Activated T-cell treated with anti-CD3 and anti-CD28 coated beads, Interleukin-2, amount 50 U/mL, for 72 hours (primary cell): ENCODE results near the gene SLC45A1. TPM values are rescaled to one million over a fixed set of nuclear protein-coding genes. Genes with fewer than 3 reads are reported as not detected.
A peak's percentile ranks its signal among the peaks of the same experiment; 100 is the strongest.

Experiments used
- ATAC-seq, 2 donors: fragments of 150-1000 bp; cut with Tn5 transposase; replicated peaks in 1 of 2; 2 replicates each; pipeline ENCODE4 v1.10.0; 2021; ENCODE audit warnings: moderate library complexity in 2 of 2, mild to moderate bottlenecking in 1 of 2
- DNase-seq, 2 donors: peaks; one replicate each; pipeline ENCODE4 v3.0.0; 2021 to 2022; ENCODE audit warnings: mixed read lengths in 1 of 2
- H3K27ac Mint-ChIP-seq: one replicate; pipeline ENCODE4 v1.8.0; 2022; ENCODE audit warnings: mild to moderate bottlenecking, moderate library complexity, mixed read lengths
- H3K27me3 Mint-ChIP-seq: one replicate; pipeline ENCODE4 v1.8.0; 2022; ENCODE audit warnings: low read depth, mixed read lengths
- H3K36me3 Mint-ChIP-seq, 2 donors: one replicate each; pipeline ENCODE4 v1.8.0; 2022; ENCODE audit warnings: mixed read lengths in 2 of 2, mild to moderate bottlenecking in 1 of 2; ENCODE audit not compliant: insufficient read depth in 2 of 2
- H3K4me1 Mint-ChIP-seq: one replicate; pipeline ENCODE4 v1.8.0; 2022; ENCODE audit warnings: low read depth, mixed read lengths
- H3K4me3 Mint-ChIP-seq, 2 donors: one replicate each; pipeline ENCODE4 v1.8.0; 2022; ENCODE audit warnings: mild to moderate bottlenecking in 2 of 2, mixed read lengths in 2 of 2, moderate library complexity in 2 of 2
- H3K9me3 Mint-ChIP-seq, 2 donors: one replicate each; pipeline ENCODE4 v1.8.0; 2022; ENCODE audit warnings: mixed read lengths in 2 of 2
- total RNA-seq, 2 donors: library from RNA; stranded (reverse); gene quantifications; one replicate each; pipeline ENCODE4 v1.2.3, GENCODE V29; 2022

Gene SLC45A1
- total RNA-seq, 2 donors from 2014 or later: 0.48 to 0.81 TPM

DNA sequence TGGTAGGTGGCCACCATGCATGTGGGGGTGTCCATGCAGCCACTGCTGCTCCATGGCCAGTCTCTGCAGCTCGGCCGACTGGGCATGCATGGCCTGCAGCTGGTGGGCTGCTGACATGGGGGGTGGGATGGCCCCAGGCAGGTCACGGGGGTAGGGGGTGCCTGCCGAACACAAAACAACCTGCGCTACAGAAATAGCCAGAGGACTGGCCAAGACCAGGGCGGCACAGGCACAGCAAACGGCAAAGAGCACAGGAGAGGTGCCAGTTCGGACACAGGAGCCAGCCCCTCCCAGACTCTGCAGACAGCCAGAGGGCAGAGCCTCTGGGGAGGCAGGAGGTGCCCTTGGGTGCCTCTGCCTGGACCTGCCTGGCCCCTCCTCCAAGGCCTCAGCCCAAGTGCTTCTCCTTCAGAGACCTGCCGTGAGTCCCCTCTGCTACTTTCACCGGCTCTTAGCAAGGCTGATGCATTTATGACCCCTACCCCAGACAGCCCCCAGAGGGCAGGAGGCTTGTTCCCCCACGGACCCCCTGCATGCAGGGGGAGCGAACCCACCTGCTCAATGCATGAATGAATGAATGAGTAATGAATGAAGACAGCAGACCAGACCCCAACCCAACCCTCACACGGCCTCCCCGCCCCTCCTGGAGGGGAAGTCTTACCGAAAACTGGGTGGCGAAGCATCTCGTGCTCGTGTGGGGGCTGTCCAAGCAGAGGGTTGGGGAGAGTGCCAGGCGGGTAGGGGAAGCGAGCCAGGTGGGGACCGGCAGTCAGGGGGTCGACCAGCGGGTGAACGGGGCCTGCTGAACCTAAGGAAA is 37.7 kb downstream of the SLC45A1 start:
- H3K36me3 Mint-ChIP-seq: peaks cover 2 to 6% of the 10 kb centered on the region in 2 donors

DNA sequence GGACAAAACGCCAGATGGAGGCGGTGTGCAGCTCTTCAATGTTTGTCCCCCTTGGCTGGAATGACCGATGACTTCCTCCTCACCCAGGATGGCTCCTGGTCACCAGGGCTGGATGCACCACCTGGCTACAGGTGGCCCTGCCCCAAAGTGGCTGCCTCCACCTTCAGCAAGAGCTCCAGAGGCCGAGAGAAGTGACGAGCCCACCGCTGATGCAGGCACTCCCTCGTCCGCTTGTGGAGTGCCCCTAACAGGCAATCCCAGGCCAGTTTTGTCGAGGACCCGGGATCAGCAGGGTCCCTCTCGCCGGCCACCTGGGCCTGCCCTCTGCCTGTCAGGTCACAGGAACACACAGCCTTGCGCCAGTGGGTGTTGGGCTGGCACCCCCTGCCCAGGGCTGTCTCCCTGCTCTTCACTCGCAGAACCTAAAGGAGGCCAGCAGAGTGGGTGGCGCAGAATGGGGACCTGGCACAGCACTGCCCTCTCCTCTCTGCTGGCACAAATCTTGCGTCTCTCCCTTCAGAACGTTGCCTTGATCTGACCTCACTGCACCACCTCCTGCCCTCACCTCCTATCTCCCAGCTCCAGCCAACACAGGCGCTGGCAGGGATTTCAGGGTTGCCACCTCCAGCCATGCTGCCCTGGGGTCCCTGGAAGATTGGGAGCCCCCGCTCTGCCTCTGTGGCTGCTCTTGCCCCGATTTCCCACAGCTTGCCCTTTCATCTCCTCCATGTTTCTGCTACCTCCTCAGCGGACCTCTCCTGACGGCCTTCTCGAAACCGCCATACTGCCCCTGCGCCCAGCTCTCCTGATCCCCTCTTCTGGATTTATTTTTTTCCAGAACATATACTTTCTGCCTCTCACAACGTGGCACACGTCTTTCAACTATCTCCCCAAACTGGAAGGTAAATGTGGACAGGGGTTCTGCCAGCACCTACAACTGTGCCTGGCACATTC is 38.6 kb downstream of the SLC45A1 start:
- no peak for DNase-seq
- H3K9me3 Mint-ChIP-seq: no peaks in the 10 kb centered on the region
- peaks cover 2 to 6% of the 10 kb centered on the region in 2 donors for H3K36me3 Mint-ChIP-seq
- ATAC-seq: no peak
- no peak overlapping the region for H3K4me3 Mint-ChIP-seq
- no peak overlapping the region for H3K27ac Mint-ChIP-seq
- no peaks in the 10 kb centered on the region for H3K4me1 Mint-ChIP-seq
- no peaks in the 10 kb centered on the region for H3K27me3 Mint-ChIP-seq

More for the DNA sequence above, 37.7 kb downstream of the SLC45A1 start:
- Mint-ChIP-seq H3K4me1 (no peaks in the 10 kb centered on the region), H3K9me3 (no peaks in the 10 kb centered on the region), H3K4me3 (no peak overlapping the region), H3K27ac (no peak overlapping the region), H3K27me3 (no peaks in the 10 kb centered on the region)
- no peak for ATAC-seq
- no peak for DNase-seq

DNA sequence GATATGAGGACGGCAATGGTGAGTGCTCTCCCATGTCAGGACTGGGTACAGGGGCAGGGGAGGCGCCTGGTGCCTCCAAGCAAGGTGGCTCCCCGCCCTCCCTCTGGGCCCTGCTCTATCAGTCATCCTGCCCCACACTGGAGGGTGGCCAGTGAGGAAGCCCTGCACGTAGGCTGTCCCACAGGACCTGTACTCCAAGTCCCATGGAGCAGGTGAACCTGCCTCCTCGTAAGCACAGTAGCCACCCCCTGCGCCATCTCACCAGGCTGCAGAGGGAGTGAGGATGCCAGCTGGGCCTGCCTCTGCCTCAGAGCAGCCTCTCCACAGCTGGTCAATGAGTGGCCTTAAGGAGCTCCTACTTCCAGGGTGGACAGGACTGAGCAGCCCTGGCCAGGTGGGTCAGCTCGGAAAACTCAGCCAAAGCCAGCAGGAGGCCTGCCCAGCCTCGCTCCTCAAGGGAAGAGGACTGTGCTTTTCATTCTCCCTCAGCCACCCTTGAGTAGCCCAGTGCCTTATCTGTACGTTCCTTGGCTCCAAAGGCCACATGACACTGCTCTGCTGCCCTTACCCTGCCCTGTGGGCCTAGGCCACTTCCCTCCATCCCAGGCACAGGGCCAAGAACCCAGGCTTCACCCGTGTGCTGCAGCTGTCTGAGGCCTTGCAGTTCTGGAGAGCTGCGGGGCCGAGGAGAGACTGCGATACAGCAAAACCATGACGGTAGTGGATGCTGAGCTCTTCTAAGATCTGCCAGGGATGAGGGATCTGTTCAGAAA is 39.6 kb downstream of the SLC45A1 start:
- no peak for ATAC-seq

DNA sequence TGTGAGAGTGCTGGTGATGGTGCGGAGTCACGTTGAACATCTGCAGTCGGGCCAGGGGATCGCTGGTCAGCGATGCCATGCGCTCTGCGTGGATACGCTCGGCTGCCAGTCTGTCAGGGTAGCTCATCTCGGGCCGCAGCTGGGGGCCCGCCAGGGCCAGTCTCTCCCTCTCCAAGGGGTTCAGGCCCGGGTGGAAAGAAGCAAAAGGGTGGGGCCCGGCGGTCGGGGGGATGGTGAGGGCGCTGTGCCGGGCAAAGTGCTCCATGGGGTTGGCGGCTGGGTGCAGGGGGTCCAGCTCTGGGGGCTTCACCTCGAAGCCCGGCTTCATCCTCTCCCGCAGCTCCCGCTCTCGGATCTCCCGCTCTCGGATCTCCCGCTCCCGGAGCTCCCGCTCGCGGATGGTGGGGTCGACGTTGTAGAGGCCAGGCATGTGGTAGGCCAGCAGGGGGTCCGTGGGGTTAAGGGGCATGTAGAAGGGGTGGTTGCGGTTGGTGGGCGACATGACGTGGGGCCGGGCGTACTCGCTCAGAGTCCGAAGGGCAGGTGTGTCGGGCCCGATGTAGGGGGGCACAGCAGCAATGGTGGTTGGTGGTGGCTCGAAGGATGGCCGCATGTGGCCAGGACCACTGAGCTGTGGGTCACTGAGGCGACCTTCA is 40.5 kb downstream of the SLC45A1 start:
- no peaks in the 10 kb centered on the region for H3K27me3 Mint-ChIP-seq

More for the DNA sequence above, 39.6 kb downstream of the SLC45A1 start:
- H3K4me3 Mint-ChIP-seq: no peak overlapping the region
- no peak for DNase-seq
- H3K36me3 Mint-ChIP-seq: peaks cover 2 to 6% of the 10 kb centered on the region in 2 donors
- no peaks in the 10 kb centered on the region for H3K4me1 Mint-ChIP-seq
- no peaks in the 10 kb centered on the region for H3K27me3 Mint-ChIP-seq
- H3K9me3 Mint-ChIP-seq: no peaks in the 10 kb centered on the region
- no peak overlapping the region for H3K27ac Mint-ChIP-seq

DNA sequence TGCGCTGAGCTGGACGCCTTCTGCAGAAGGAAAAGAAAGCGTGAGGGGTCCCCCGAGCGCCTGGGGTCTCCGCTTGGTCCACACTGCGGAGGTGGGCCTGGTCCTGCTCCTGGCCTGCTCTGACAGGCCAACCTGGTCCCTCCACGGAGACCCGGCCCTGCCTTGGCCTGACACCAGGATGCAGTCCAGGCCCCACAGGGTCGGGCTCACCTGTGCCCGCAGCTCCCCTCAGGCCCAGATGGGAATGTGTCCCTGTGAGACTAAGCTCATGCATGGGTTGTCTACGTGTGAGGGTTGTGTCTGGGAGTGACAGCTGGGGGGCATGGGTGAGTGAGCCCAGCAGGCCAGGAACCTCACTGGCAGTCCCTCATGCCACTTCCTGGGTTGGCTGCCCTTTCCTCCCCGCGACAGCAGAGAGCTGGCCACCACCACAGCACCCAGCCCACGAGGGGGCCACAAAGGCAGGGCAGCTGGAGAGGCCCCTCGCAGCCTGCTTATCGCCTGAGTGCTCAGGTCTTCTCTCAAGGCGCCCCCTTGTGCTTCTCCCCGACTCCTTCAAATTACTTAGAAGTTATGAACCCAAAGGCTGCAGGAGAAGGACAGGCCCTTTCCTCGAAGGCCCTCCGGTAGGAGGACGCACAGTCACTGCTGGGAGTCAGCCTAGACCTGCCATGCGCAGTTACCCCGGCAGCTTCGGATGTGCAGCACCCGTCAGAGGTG is 41.1 kb downstream of the SLC45A1 start:
- Mint-ChIP-seq H3K4me1 (no peaks in the 10 kb centered on the region), H3K36me3 (peaks cover 0 to 10% of the 10 kb centered on the region in 2 donors), H3K27me3 (no peaks in the 10 kb centered on the region), H3K27ac (no peak overlapping the region), H3K4me3 (no peak overlapping the region), H3K9me3 (no peaks in the 10 kb centered on the region)
- no peak for DNase-seq
- no peak for ATAC-seq

More for the DNA sequence above, 40.5 kb downstream of the SLC45A1 start:
- no peaks in the 10 kb centered on the region for H3K4me1 Mint-ChIP-seq
- no peak overlapping the region for H3K27ac Mint-ChIP-seq
- DNase-seq: no peak
- ATAC-seq: no peak
- peaks cover 2 to 8% of the 10 kb centered on the region in 2 donors for H3K36me3 Mint-ChIP-seq
- no peak overlapping the region for H3K4me3 Mint-ChIP-seq
- H3K9me3 Mint-ChIP-seq: no peaks in the 10 kb centered on the region

DNA sequence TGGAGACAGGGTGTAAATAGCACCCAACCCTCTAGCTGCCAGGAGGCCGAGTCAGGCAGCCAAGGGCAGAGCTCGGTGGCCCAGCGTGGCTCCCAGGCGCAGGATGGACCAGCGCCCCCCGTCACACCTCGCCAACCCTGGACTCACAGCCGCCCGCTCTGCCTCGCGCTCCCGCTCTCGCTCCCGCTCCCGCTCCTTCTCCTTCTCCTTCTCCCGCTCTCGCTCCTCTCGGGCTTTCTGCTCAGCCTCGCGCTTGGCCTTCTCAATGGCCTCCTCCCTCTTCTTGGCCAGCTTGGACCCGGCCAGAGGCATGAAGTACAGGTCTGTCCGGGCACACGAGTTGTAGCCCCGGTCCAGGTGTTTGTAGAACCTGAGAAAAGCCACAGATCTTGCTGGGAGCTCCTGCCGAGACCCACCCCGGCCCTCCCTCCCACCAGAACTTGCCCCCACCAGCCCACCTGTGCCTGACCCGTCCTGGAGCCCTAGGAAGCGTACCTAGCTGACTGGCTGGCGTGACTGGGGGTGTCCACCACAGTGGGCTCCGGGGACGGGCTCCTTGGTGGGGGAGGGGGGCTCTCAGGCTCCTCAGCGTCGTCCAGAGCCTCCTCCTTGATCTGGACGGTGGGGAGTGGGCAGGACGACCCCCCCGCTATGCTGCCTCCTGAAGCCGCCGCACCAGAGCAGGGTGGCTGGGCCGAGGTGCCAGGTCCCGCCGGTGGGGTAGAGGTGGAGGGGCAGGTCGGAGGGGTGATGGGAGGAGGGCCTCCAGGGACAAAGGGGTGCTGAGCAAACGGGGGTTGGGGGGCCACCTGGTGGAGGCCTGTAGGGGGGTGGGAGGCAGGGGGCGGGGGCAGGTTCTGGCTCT is 41.9 kb downstream of the SLC45A1 start:
- DNase-seq: no peak
- Mint-ChIP-seq H3K9me3 (no peaks in the 10 kb centered on the region), H3K4me1 (no peaks in the 10 kb centered on the region), H3K4me3 (no peak overlapping the region), H3K36me3 (peaks cover 0 to 10% of the 10 kb centered on the region in 2 donors), H3K27ac (no peak overlapping the region), H3K27me3 (no peaks in the 10 kb centered on the region)
- ATAC-seq: no peak

DNA sequence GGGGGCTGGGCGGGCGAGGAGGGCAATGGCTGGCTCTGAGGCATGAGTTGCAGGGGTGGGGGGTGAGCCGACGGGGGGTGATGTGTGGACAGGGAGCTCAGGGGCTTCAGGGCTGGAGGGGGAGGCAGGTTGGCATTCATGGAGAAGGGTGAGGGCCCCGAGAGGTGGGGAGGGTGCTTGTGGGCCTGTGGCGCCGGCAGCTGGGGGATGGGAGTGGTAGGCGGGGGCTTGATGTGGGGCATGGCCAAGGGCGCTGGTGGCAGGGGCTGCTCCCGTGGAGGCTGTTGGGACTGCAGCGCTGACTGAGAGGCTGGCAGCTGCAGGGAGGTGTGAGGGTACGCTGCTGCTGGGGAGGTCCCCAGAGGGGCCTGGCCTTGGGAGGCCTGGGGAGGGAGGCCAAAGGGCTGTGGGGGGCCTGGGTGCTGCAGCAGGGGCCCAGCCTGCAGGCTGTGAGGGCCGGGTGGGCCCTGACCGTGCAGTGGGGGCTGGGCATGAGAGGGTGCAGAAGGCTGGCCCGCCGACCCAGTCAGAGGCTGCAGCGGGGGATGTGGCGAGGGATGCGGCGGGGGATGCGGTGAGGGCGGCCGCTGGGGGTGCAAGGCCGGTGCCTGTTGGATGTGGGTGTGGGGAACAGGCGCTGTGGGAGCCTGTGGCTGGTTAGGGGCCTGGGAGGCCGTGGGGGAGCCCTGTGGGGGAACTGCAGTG is 42.7 kb downstream of the SLC45A1 start:
- no peak for DNase-seq
- H3K9me3 Mint-ChIP-seq: no peaks in the 10 kb centered on the region
- peaks cover 0 to 14% of the 10 kb centered on the region in 2 donors for H3K36me3 Mint-ChIP-seq
- ATAC-seq: no peak
- no peak overlapping the region for H3K27ac Mint-ChIP-seq
- H3K4me1 Mint-ChIP-seq: no peaks in the 10 kb centered on the region
- no peak overlapping the region for H3K4me3 Mint-ChIP-seq
- no peaks in the 10 kb centered on the region for H3K27me3 Mint-ChIP-seq

DNA sequence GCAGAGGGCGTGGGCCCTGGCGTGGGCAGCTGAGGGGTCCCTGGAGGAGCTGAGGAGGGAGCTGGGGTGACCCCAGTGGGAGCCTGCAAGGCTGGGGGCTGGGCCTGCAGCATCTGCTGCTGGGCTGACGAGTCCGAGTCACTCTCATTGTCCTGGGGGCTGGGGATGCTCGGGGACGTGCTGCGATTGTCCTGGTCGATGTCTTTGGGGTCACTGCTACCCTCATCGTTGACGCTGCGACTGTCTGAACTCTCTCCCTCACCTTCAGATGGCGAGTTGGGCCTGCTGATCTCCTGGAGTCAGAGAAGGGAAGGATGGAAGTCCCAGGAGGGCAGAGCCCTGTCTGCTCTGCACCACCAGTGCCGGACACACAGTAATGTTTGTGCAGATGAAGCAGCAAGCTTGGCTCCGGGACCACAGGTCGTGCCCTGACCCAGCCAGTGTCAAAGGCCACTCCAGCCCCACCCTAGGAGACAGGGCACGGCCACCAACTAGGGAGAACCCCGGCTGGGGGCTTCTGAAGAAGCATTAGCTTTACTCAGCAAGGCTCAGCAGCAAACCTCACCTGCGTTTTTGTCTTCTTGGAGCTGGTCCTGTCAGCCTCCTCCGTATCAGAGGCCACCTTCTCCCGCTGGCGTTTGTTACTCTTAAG is 43.4 kb downstream of the SLC45A1 start:
- DNase-seq (no peak), ATAC-seq (no peak)
- Mint-ChIP-seq H3K9me3 (no peaks in the 10 kb centered on the region), H3K4me1 (no peaks in the 10 kb centered on the region), H3K27ac (no peak overlapping the region), H3K36me3 (peaks cover 0 to 16% of the 10 kb centered on the region in 2 donors), H3K27me3 (no peaks in the 10 kb centered on the region), H3K4me3 (no peak overlapping the region)

DNA sequence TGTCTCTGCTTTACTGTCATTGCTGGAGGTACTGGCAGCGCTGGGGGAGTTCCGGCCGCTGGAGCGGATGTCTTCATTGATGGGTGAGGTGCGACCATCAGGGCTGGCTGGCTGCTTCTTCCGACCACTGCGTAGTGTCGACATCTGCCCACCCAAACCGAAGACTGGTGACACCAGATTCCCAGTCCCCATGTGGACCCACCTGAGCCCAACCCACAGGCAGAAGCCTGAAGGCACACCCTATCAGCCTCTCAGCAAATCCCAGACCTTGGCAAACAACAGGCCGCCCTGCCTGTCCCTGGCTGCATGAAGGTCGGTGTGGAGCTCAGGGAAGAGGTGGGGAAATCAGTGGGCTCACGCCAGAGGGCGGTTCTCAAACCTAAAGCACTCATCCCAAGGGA is 44.8 kb downstream of the SLC45A1 start:
- DNase-seq (no peak), ATAC-seq (no peak)
- Mint-ChIP-seq H3K4me3 (no peak overlapping the region), H3K27me3 (no peaks in the 10 kb centered on the region), H3K27ac (no peak overlapping the region), H3K4me1 (no peaks in the 10 kb centered on the region), H3K9me3 (no peaks in the 10 kb centered on the region), H3K36me3 (peaks cover 0 to 13% of the 10 kb centered on the region in 2 donors)

DNA sequence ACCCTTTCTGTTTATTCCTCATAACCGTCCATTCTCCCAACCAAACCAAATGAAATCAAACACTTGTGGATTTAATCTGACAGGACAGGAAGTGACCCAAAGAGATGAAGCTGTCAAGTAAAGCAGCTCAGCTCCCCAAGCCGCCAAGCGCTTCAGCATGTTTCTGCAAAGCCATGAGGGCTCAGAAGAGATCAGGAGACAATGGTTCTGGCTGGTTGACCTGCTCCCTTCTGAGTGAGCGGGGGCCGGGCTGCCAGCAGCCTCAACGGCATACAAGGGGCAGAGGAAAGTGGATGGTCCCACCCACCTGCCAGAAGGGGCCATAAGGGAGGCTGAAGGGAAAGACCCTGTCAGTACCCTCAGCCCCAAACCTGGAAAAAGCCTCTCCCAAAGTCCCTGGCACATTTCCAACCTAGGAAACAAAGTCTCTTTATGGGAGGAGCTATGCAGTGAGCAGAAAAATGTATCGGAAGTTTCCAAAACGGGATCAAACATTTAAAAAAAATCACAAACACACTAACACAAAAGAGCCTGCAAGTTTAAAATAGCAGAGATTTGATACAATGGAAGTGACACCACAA is 45.4 kb downstream of the SLC45A1 start:
- no peak overlapping the region for H3K4me3 Mint-ChIP-seq
- H3K4me1 Mint-ChIP-seq: no peaks in the 10 kb centered on the region
- ATAC-seq: no peak
- H3K36me3 Mint-ChIP-seq: peaks cover 0 to 10% of the 10 kb centered on the region in 2 donors
- H3K27ac Mint-ChIP-seq: peak overlapping the region; percentile 30
- no peaks in the 10 kb centered on the region for H3K9me3 Mint-ChIP-seq
- no peaks in the 10 kb centered on the region for H3K27me3 Mint-ChIP-seq
- DNase-seq: no peak
